GM12878 (cell line): ENCODE results near the gene COL1A1. TPM values are rescaled to one million over a fixed set of nuclear protein-coding genes. Genes with fewer than 3 reads are reported as not detected.

Experiments
- ATAC-seq: fragments of 200-7000 bp; cut with Tn5 transposase; 3 replicates; pipeline ENCODE4 v1.9.1; 2020; ENCODE audit warnings: mild to moderate bottlenecking, moderate library complexity
- BruUV-seq: library from RNA; stranded (reverse); fragments of 400-500 nt; replicated peaks from 2 replicates; lab custom pipeline; 2021; lab: Mats Ljungman, UMichigan
- CTCF ChIA-PET: fragments of 300-600 bp; sonication (Branson Sonifier 250); formaldehyde crosslinking; extraction: SDS; loops from one replicate; lab custom pipeline; 2021; ENCODE audit warnings: inconsistent platforms; lab: Yijun Ruan, JAX
- POLR2A ChIA-PET: fragments of 350-600 bp; formaldehyde crosslinking; extraction: SDS; loops from one replicate; lab custom pipeline; 2021; ENCODE audit warnings: inconsistent platforms; lab: Charles Lee
- RAD21 ChIA-PET: fragments of 300-600 bp; sonication (Branson Sonifier 250); formaldehyde crosslinking; loops from one replicate; lab custom pipeline; 2023; ENCODE audit warnings: antibody characterized with exemption; ENCODE audit not compliant: unreplicated experiment; lab: Charles Lee
- SMC1A ChIA-PET: fragments of 300-600 bp; sonication (Branson Sonifier 250); formaldehyde crosslinking; loops from one replicate; lab custom pipeline; 2023; ENCODE audit not compliant: unreplicated experiment, uncharacterized antibody; lab: Charles Lee
- DNase-seq: peaks from one replicate; pipeline ENCODE4 v3.0.0-alpha.2; 2011; ENCODE audit warnings: low read depth, low spot score
- FAIRE-seq: peaks from 3 replicates; lab custom pipeline; 2011; peaks lifted over from hg19 to GRCh38; lab: Jason Lieb, UNC
- H2AFZ ChIP-seq: 2 replicates; pipeline ENCODE4 v1.6.0; 2011; ENCODE audit warnings: low read depth, low read length, control low read depth; ENCODE audit not compliant: control insufficient read depth
- H3K27ac ChIP-seq: 2 replicates; pipeline ENCODE4 v1.5.1; 2011; ENCODE audit warnings: control low read depth; ENCODE audit not compliant: control insufficient read depth, insufficient read depth
- H3K27me3 ChIP-seq, 2 experiments: replicated peaks in 1 of 2; 2 replicates each; pipeline versions ENCODE4 v1.6.0 to v1.6.1; 2011; ENCODE audit warnings: low read length in 1 of 2; ENCODE audit not compliant: control insufficient read depth in 2 of 2, insufficient read depth in 2 of 2
- H3K36me3 ChIP-seq, 2 experiments: 2 replicates each; pipeline ENCODE4 v1.5.1; 2011; ENCODE audit warnings: low read length in 1 of 2; ENCODE audit not compliant: control insufficient read depth in 2 of 2, insufficient read depth in 2 of 2
- H3K4me1 ChIP-seq: 2 replicates; pipeline ENCODE4 v1.6.1; 2011; ENCODE audit warnings: mild to moderate bottlenecking, low read length, moderate library complexity, mixed read lengths; ENCODE audit not compliant: control insufficient read depth, insufficient read depth
- H3K4me2 ChIP-seq: 2 replicates; pipeline ENCODE4 v1.6.0; 2011; ENCODE audit warnings: control low read depth; ENCODE audit not compliant: control insufficient read depth, insufficient read depth
- H3K4me3 ChIP-seq: fragments of 200-600 bp; sonication (generic); 2 replicates; pipeline ENCODE4 v1.5.1; 2016
- H3K79me2 ChIP-seq: 2 replicates; pipeline ENCODE4 v1.6.0; 2011; ENCODE audit warnings: low read length; ENCODE audit not compliant: control insufficient read depth, insufficient read depth
- H3K9ac ChIP-seq: 2 replicates; pipeline ENCODE4 v1.8.0; 2011; ENCODE audit warnings: low read length, control low read depth, mixed read lengths; ENCODE audit not compliant: control insufficient read depth, insufficient read depth
- H3K9me3 ChIP-seq: replicated peaks from 3 replicates; pipeline ENCODE4 v1.5.1; 2011; ENCODE audit warnings: mild to moderate bottlenecking, low read length; ENCODE audit not compliant: control insufficient read depth, insufficient read depth
- H4K20me1 ChIP-seq: 2 replicates; pipeline ENCODE4 v1.6.0; 2011; ENCODE audit not compliant: control insufficient read depth, insufficient read depth
- GATAD2B ChIP-seq: fragments of 450-650 bp; conservative IDR thresholded peaks from 2 replicates; pipeline ENCODE4 v1.6.1; 2017; ENCODE audit warnings: low read depth, mild to moderate bottlenecking, moderate library complexity
- MYB ChIP-seq: fragments of 150-350 bp; IDR thresholded peaks from 2 replicates; pipeline ENCODE4 v1.6.1; 2014; ENCODE audit warnings: mild to moderate bottlenecking, low read depth, low read length, borderline replicate concordance
- STAT3 ChIP-seq: IDR thresholded peaks from 2 replicates; pipeline ENCODE4 v1.6.1; 2011; ENCODE audit warnings: low read depth, low read length, improper control_type of control experiment
- YBX1 ChIP-seq: fragments of 450-650 bp; IDR thresholded peaks from 2 replicates; pipeline ENCODE4 v1.6.1; 2016; ENCODE audit warnings: antibody characterized with exemption
- ZNF207 ChIP-seq: fragments of 450-650 bp; IDR thresholded peaks from 2 replicates; pipeline ENCODE4 v1.6.1; 2014; ENCODE audit warnings: antibody characterized with exemption, mild to moderate bottlenecking, borderline replicate concordance
- ZNF217 ChIP-seq: fragments of 450-650 bp; IDR thresholded peaks from 2 replicates; pipeline ENCODE4 v1.6.1; 2017; ENCODE audit warnings: antibody characterized with exemption, mild to moderate bottlenecking
- WGBS: methylation state at CpG from one replicate; pipeline ENCODE4 v1.1.6; 2016; ENCODE audit warnings: low lambda C conversion rate; ENCODE audit not compliant: insufficient replicate concordance, insufficient coverage; ENCODE audit errors: missing lambda C conversion rate; 5-methylcytosine and 5-hydroxymethylcytosine counted together
- in situ Hi-C: fragments of 300-500 bp; cut with MboI; formaldehyde crosslinking; loops from 9 replicates; pipeline ENCODE4 v1.14.3; 2018; ENCODE audit warnings: mixed read lengths
- intact Hi-C: fragments of 100-400 bp; cut with micrococcal nuclease; formaldehyde crosslinking; loops from one replicate; pipeline ENCODE4 v1.14.2; 2022; ENCODE audit not compliant: unreplicated experiment
- polyA plus RNA-seq, 11 experiments: library from polyadenylated mRNA; depleted of rRNA in 4 of 11; unstranded in 6 of 11; stranded (reverse) in 5 of 11; fragments of >200 nt; fragmentation: Nextera tagmentation in 4 of 11; fragmentation: Illumina TruSeq in 1 of 11; extraction: Ambion mirVana in 4 of 11; extraction: Trizol in 1 of 11; gene quantifications; 1 replicate in 1 of 11; 2 replicates in 10 of 11; pipeline versions ENCODE4 v1.2.1 to v1.2.3, GENCODE V29; 2011 to 2016; ENCODE audit warnings: inconsistent platforms in 2 of 11, missing spikeins in 2 of 11, low read depth in 1 of 11
- total RNA-seq, 4 experiments: library from RNA; depleted of rRNA in 3 of 4; stranded (reverse); fragments of >200 nt in 3 of 4; fragmentation: Illumina TruSeq in 1 of 4; extraction: Trizol in 1 of 4; gene quantifications; 2 replicates each; pipeline versions ENCODE4 v1.2.1 to v1.2.3, GENCODE V29; 2013 to 2021
- TF ChIP-seq, protein P1 (sequence below): IDR thresholded peaks from 2 replicates; pipeline ENCODE4 v1.6.1; 2012; ENCODE audit warnings: low read depth, low read length, improper control_type of control experiment
- TF ChIP-seq, protein P2 (sequence below): IDR thresholded peaks from 2 replicates; pipeline ENCODE4 v1.6.1; 2011; ENCODE audit warnings: low read depth, low read length, improper control_type of control experiment, borderline replicate concordance

Gene COL1A1
- total and polyA plus RNA-seq, 10 of the 15 experiments (the other 5 are each of a cell fraction or from before 2014, with no cell fraction given), result 0.18 to 7.7 (median 2.3) TPM

- DNase-seq, result no peak
- H3K36me3 ChIP-seq, result no peaks in the 10 kb centered on the region
- no peaks in the 10 kb centered on the region for H3K79me2 ChIP-seq
- ChIA-PET RAD21 (interaction anchor here (0.6 to 4.5 kb wide), 7 partner anchors 10 to 129 kb away, joined by 3 to 176 read pairs (median 4); partner anchors contain the start of gene COL1A1), POLR2A (interaction anchor here (0.8 to 1.8 kb wide), 2 partner anchors 28 to 134 kb away, joined by 3 to 6 read pairs; no protein-coding TSS in a partner anchor), CTCF (interaction anchor here (0.7 to 17.0 kb wide), 11 partner anchors 10 to 141 kb away, joined by 3 to 514 read pairs (median 4); no protein-coding TSS in a partner anchor), SMC1A (interaction anchor here (0.6 to 2.5 kb wide), 7 partner anchors 9 to 104 kb away, joined by 3 to 10 read pairs (median 3); no protein-coding TSS in a partner anchor)
- ATAC-seq, result no peak
- no TSS peak for BruUV-seq
- H3K9me3 ChIP-seq, result no peaks in the 10 kb centered on the region
- no peak for FAIRE-seq
- H3K27ac ChIP-seq, result no peak overlapping the region
- intact Hi-C loops (no loop called here), in situ Hi-C loops (no loop called here)
- TF ChIP-seq ZNF207 (no peak), MYB (no peak), YBX1 (no peak), ZNF217 (no peak), GATAD2B (no peak), STAT3 (no peak)
- TF ChIP-seq, protein P1, sequence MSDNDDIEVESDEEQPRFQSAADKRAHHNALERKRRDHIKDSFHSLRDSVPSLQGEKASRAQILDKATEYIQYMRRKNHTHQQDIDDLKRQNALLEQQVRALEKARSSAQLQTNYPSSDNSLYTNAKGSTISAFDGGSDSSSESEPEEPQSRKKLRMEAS, result no peak
- TF ChIP-seq, protein P2, sequence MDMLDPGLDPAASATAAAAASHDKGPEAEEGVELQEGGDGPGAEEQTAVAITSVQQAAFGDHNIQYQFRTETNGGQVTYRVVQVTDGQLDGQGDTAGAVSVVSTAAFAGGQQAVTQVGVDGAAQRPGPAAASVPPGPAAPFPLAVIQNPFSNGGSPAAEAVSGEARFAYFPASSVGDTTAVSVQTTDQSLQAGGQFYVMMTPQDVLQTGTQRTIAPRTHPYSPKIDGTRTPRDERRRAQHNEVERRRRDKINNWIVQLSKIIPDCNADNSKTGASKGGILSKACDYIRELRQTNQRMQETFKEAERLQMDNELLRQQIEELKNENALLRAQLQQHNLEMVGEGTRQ, result no peak
- H3K27me3 ChIP-seq, result no peaks in the 10 kb centered on the region
- 58% methylated on average over 12 of the region's 13 CpGs for WGBS
- H3K4me1 ChIP-seq, result peaks cover 26% of the 10 kb centered on the region
- H3K4me3 ChIP-seq, result no peak overlapping the region
- no peak overlapping the region for H3K9ac ChIP-seq
- no peak overlapping the region for H3K4me2 ChIP-seq
- H2AFZ ChIP-seq, result no peak overlapping the region
- no peaks in the 10 kb centered on the region for H4K20me1 ChIP-seq
These were observed 33.1 kb downstream of the COL1A1 start for GRCh38 chr17:50168319-50168718.
